ENCODE data around the gene SHKBP1.

The SHKBP1 gene

GRCh38 chr19:40549007-40549708, 27.5 kb upstream of the SHKBP1 start (continued):
- no peak for TF ChIP-seq ZNF426 (tag by site-specific recombination; IDR thresholded peaks at IDR 0.05)
- TF ChIP-seq ZNF175 (tag by site-specific recombination; IDR thresholded peaks at IDR 0.05), result no peak
- no peak for TF ChIP-seq PRDM1 (tag by site-specific recombination; IDR thresholded peaks at IDR 0.05)
- TF ChIP-seq ZNF704 (tag by site-specific recombination; IDR thresholded peaks at IDR 0.05), result no peak
- no peak for TF ChIP-seq REPIN1 (tag by site-specific recombination; IDR thresholded peaks at IDR 0.05; ENCODE audit: low read depth)
- TF ChIP-seq ZNF248 (tag by site-specific recombination; IDR thresholded peaks at IDR 0.05), result no peak
- TF ChIP-seq ZNF341 (tag by site-specific recombination; IDR thresholded peaks at IDR 0.05; ENCODE audit: low read depth), result no peak
- no peak for TF ChIP-seq GLI2 (tag by site-specific recombination; IDR thresholded peaks at IDR 0.05; ENCODE audit: borderline replicate concordance, low read depth)
- no peak for TF ChIP-seq ZNF133 (tag by site-specific recombination; IDR thresholded peaks at IDR 0.05)
- peak; percentile 73 for TF ChIP-seq ZBTB26 (tag by site-specific recombination; optimal IDR thresholded peaks at IDR 0.05)
- TF ChIP-seq RBAK (tag by site-specific recombination; IDR thresholded peaks at IDR 0.05), result no peak
- TF ChIP-seq GLIS2 (tag by site-specific recombination; IDR thresholded peaks at IDR 0.05), result peak; percentile 62
- no peak for TF ChIP-seq TCF7L2 (IDR thresholded peaks at IDR 0.05; ENCODE audit: borderline replicate concordance, low read depth, low read length)
- no peak for TF ChIP-seq ZNF416 (tag by site-specific recombination; IDR thresholded peaks at IDR 0.05)
- no peak for TF ChIP-seq ZNF571 (tag by site-specific recombination; IDR thresholded peaks at IDR 0.05)
- TF ChIP-seq ZBTB17 (tag by site-specific recombination; IDR thresholded peaks at IDR 0.05), result peak; percentile 93
- TF ChIP-seq ZNF140 (tag by site-specific recombination; IDR thresholded peaks at IDR 0.05), result no peak
- 0 out of 2 replicates have a peak, but pooled peaks have one; percentile 52 for TF ChIP-seq SP7 (tag by site-specific recombination; IDR thresholded peaks at IDR 0.05)
- TF ChIP-seq ZNF239 (tag by site-specific recombination; IDR thresholded peaks at IDR 0.05), result 0 out of 2 replicates have a peak, but pooled peaks have one; percentile 58
- no peak for TF ChIP-seq TRIM28 (IDR thresholded peaks at IDR 0.05; ENCODE audit: borderline replicate concordance, low read length)
- TF ChIP-seq ZNF521 (tag by site-specific recombination; IDR thresholded peaks at IDR 0.05), result no peak
- no peak for TF ChIP-seq ZNF449 (tag by site-specific recombination; IDR thresholded peaks at IDR 0.05)
- peak; percentile 86 for TF ChIP-seq SP3 (tag by site-specific recombination; IDR thresholded peaks at IDR 0.05)
- peak; percentile 86 for TF ChIP-seq ZIC2 (tag by site-specific recombination; IDR thresholded peaks at IDR 0.05)
- TF ChIP-seq CTCF (tag by site-specific recombination; IDR thresholded peaks at IDR 0.05), result peak; percentile 98
- TF ChIP-seq ZNF560 (tag by site-specific recombination; IDR thresholded peaks at IDR 0.05; ENCODE audit: borderline replicate concordance), result peak; percentile 21; the same call in 1 of the 2 replicates
- no peak for TF ChIP-seq PRDM10 (tag by site-specific recombination; IDR thresholded peaks at IDR 0.05)
- TF ChIP-seq ZNF510 (tag by site-specific recombination; IDR thresholded peaks at IDR 0.05; ENCODE audit: insufficient replicate concordance), result no peak
- no peak for TF ChIP-seq ZNF214 (tag by site-specific recombination; IDR thresholded peaks at IDR 0.05; ENCODE audit: borderline replicate concordance)
- 0 out of 2 replicates have a peak, but pooled peaks have one; percentile 9 for TF ChIP-seq ZBTB21 (tag by site-specific recombination; IDR thresholded peaks at IDR 0.05)
